Stimulated activated CD4-positive, alpha-beta T cell treated with anti-CD3 and anti-CD28 coated beads, TNF-alpha, amount 100 ng/mL, for 4 hours (primary cell): ENCODE results near the gene SYTL1.

ENCODE experiments used
- DNase-seq, 3 experiments: peaks; one replicate each; pipeline ENCODE4 v3.0.0-alpha.2; 2020; ENCODE audit warnings: low read depth in 3 of 3

The SYTL1 gene

DNA sequence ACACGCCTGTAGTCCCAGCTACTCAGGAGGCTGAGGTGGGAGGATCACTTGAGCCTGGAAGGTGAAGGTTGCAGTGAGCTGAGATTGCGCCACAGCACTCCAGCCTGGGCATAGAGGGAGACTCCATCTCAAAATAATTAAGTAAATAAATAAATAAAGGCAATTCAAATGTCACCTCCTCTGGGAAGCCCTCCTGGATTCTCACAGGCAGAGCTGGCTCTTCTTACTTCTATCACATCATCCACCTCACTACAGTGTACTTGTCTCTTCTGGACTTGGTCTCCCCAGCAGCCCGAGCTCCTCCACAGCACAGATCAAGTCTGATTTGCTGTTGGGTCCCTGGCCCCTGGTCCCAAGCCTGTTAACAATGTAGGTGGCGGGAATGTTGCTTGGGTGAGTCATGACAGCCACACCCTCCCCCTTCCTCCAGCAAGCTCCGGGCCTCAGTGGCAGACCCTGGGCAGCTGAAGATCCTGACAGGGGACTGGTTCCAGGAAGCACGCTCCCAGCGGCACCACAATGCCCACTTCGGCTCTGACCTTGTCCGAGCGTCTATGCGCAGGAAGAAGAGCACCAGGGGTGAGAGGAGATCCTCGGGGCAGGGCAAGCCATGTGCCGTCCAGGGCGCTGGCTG lies 5.3 kb downstream of the SYTL1 start:
- no peak for DNase-seq

DNA sequence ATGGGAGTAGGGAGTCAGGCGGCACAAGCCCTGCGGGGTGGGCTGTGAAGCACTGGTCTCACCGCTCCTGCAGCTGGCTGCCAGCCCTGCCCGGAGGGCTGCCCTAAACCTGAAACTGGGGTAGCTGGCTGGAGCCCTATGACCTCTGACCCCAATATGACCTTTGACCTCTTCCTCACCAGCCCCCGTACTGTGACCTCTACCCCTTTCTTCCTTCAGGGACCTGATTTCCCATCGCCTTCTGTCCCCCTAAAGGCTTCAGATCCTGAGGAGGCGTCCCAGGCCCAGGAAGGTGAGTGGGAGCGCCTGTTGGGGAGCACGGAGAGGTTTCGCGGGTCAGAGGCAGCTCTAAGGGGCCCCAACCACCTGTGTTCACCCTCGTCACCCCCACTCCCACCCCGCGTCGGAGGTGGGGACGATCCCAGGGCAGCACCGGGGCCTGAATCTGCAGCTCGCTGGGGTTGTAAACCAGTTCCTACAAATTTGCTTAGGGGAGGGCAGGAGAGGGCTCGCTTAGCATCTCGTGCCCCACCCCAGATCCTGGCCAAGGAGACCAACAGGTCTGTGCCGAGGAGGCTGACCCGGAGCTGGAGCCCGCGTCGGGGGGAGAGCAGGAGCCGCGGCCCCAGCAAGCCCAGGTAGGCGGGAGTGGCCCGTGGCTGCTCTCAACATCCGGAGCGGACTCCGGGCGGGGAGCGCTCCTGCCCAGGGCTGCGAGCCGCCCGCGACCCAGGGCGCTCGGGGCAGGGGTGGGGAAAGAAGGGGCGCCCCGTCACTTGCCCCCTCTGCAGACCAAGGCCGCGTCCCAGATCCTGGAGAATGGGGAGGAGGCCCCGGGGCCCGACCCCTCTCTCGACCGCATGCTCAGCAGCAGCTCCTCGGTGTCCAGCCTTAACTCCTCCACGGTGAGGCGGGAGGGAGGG lies 7.3 kb downstream of the SYTL1 start:
- no peak for DNase-seq

DNA sequence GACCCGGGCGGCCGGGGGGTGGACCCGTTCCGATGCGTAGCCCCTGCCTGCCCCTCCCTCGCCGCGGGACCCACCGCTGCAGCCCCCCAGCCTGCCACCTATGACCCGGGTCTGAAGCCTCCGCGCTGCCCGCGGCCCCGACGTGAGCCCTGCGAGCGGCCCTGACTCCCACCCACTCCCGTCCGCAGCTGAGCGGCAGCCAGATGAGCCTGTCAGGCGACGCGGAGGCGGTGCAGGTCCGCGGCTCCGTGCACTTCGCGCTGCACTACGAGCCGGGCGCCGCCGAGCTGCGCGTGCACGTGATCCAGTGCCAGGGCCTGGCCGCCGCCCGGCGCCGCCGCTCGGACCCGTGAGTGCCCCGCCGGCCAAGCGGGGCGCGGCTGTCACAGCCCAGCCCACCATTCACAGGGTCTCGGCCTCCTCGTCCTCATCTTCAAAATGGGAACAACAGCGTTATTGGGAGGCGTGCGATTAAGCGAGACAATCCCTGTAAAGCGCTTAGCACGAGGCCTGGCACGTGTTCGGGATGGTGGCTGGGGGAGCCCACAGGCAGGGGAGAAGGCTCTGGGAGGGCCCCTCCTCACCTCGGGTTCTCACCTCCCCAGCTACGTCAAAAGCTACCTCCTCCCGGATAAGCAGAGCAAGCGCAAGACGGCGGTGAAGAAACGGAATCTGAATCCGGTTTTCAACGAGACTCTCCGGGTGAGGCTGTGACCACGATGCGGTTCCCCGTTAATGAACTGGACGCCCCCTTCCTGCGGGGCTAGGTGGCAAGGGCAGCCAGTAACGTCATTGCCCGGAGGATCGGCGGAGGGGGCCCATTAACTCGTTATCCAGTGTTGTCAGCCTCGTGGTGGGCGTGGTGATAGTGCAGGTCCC lies 8.2 kb downstream of the SYTL1 start:
- no peak for DNase-seq

DNA sequence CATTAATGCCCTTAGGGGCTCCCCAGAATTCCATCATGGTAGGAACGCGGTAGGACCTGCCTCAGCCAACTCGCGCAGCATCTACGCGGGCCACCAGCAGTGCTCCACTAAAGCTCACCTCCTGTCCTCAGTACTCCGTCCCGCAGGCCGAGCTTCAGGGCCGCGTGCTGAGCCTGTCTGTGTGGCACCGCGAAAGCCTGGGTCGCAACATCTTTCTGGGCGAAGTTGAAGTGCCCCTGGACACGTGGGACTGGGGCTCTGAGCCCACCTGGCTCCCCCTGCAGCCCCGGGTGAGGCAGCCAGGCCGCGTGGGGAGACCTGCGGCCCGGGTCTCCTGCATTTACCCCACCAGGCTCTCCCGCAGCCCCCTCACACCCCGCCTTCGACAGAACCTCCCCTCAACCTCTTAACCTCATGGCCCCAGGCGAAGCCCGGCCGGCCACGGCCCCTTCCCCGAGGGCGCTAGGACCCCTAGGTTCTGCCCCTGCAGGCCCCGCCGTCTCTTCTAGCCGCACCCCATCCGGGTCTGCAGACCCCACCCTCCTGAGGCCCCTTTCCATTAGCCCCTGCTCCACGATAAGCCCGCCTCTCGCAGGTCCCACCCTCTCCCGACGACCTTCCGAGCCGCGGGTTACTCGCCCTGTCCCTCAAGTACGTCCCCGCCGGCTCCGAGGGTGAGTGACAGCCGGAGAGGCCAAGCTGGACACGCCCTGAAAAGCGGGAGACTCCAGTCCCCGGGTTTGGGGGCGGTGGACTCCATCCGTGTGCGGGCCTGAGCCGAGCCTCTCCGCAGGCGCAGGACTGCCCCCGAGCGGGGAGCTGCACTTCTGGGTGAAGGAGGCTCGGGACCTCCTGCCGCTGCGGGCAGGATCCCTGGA lies 9.1 kb downstream of the SYTL1 start:
- DNase-seq = no peak

DNA sequence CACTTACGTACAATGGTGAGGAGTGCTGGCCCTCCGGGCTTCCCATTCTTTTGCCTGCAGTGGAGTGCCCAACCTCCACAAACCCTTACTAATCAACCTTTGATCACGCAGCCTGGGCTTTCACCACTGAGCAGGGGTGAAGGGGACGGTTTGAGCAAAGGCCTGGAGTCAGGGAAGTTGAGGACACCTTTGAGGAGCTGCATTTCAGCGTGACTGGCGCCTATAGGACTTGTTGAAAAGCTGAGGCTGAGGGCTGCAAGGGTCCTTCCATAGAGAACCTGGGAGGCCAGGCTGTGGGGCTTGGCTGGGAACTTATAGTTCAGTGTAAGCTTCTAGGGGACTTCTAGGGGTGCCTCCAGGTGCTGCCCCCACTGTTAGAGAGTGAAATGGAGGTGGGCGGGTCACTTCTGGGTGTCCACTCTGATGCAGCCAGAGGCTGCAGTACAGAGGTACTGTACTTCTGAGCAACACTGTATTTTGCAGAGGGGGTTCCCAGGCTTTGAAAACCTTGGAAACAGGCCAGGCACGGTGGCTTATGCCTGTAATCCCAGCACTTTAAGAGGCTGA lies 9.8 kb downstream of the SYTL1 start:
- DNase-seq = no peak

DNA sequence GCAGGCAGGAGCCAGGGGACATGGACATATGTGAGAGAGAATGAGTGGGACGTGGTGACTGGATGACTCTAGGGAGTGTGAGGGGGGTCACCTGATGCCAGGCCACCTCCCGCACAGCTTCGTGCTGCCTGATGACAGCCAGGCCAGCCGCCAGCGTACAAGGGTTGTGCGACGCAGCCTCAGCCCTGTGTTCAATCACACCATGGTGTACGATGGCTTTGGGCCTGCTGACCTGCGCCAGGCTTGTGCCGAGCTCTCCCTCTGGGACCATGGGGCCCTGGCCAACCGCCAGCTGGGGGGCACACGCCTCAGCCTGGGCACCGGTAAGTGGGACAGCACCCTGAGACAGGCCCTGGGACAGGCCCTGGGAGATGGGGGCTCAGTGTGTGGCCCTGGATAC lies 11.3 kb downstream of the SYTL1 start:
- DNase-seq = no peak

DNA sequence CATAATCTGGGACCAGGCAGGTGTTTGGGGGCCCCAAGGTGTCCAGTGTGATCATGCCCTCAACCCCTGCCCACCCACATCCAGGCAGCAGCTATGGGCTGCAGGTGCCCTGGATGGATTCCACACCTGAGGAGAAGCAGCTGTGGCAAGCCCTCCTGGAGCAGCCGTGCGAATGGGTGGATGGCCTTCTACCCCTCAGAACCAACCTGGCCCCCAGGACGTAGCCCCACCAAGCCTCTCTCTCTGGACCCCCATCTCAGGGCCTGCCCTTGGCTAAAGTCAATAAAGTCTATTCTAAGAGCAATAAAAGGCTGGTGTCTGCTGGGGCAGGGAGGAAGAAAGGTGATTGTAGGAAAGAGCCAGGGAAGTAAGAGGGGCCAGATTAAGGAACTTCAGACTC lies 11.8 kb downstream of the SYTL1 start:
- no peak for DNase-seq

DNA sequence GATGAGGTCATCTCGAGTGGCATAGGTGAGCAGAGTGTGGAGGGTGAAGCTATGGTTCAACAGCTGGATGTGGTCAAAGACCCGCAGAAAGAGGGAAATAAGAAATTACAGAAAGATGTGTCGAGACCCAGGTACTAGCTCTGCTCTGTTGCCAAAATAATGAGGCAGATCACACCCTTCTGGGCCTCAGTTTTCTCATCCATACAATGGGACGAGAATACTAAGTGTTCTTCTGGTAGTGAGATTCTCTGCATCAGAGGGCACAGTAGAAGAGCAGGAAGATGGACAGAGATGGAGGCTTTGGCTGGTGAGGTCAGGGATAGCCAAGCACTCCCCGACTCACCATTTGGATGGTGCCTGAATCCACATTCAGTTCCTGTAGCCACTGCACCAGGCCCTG lies 13.9 kb downstream of the SYTL1 start:
- DNase-seq = no peak

DNA sequence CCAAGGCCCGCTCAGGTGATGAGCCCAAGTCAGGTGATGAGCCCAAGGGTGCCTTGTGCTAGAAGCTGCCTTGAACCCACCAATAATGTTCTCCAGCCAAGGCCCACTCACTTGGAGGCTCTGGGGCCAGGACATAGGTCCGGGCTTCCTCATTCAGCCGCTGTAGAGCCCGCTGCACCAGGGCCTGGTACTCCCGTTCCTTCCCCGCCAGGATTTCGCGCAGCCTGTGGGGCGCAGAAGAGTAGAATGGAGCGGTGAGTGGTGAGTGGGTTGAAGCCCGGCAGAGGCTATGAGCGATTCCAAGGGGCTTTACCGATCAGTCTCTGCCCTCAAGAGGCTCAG lies 14.4 kb downstream of the SYTL1 start:
- no peak for DNase-seq

DNA sequence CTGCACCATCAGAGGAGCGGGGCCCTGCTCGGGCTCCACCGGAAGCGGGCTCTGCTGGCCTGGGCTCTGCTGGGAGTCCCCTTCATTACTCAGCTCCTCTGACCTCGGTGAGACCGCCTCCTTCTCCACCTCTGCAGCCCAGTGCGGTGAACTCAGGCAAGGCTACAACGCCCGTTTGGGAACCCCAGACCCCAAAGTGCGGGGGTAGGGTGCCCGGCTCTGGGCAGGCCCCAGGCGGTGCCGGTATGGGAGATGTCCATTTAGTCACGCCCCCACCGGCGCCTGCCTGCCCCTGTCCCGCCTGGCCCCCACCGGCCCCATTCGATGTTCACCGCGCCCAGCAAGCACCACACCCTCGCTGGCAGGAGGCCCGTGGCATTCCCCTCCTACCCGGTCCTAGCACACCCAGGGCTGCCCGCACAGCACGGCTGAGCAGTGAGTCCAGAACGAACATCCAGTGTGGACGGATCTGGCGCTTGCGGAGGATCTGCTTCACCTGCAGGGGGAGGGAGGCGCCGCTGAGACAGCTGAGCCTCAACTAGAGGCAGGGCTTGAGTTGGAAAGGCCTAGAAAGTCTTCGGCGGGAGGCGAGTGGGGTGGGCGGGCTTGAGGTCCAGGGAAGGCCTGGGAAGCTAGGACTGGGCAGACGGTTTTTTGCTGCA lies 14.9 kb downstream of the SYTL1 start:
- no peak for DNase-seq

DNA sequence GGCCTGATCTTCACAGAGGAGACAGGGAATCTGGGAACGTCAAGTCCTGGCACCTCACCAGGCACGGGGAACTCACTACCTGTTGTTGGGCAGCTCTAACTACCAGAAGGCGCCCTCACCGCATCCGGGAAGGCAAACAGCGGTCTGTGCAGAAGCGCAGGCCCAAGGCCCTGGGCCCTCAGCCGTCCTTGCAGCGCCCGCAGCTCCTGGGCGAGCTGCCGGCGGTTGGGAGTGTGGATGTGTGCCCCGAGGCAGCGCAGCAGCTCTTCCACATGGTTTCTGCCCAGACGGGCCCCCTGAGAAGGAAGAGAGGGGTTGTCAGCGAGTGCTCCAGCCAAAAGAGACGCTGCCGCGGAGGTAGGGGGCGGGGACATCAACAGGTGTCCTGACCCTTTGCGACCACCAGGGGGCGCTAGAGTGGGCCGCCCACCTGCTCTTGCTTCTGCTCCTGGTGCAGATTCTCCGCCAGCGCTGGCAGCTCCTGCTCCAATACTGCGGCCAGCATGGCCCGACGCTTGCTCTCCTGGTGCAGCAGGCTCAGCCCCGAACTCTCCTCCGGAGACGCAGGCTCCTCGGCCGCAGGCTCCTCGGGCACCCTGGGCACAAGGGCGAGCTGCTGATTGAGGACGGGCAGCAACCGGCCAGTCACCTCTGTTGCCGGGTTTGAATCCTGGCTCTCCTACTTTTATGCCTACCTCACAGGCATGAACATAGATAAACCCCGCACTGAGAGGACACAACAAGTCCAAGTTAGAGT lies 15.6 kb downstream of the SYTL1 start:
- DNase-seq = peak; percentile 63 to 75 (median 65)

DNA sequence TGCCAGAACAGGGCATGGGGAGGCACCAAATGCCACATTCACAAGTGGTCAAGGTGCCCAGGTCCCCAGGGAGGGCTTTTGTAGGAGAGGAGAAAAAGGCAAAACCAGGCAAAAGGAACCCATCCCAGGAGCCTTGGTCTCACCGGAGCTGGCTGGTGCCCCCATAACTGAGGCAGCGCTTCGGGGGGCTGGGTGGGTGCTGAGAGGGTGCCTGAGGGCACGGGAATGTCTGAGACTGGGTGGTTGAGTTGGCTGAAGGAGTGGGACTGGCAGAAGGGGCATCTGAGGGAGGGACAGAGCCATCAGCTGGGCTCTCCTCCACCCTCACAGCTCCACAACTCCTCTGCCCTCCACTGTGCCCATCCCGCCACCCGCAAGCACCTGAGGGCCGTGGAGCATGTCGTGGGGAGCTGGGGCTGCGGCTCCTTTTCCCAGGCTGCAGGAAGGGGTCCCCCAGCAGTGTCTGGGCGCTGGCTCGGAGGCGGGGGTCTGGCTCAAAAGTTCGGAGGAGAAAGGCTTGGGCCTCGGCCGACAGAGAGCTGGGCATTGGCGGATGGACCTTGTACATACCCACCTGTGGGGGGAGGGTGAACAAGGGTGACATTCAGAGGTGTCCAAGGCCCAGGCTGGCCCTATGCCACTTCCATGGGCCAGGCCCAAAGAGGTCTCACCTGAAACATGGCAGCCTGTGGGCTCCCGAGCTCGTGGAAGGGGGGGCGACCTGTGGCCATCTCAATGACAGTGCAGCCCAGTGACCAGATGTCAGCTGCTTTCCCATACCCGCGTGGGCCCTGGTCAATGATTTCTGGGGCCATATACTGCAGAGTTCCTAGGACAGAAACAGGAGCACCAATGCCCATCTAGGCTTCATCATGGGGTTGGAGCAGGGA lies 16.5 kb downstream of the SYTL1 start:
- DNase-seq = no peak

DNA sequence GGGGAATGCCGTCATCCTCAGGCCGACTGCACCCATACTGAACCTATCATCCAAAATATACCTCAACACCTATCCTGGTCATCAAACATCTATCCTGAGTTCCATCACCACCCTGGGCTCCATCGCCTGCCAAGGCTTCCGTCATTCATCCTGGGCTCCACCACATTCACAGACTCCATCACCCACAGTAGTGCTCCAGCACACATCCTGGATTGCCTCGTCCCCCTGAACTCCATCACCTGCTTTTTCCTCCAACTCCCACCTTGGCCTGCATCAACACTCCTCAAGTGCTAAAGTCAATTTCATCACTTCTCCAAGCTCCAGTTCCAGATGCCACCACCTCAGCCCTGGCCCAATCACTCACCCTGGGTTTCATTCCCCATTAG lies 17.1 kb downstream of the SYTL1 start:
- no peak for DNase-seq

DNA sequence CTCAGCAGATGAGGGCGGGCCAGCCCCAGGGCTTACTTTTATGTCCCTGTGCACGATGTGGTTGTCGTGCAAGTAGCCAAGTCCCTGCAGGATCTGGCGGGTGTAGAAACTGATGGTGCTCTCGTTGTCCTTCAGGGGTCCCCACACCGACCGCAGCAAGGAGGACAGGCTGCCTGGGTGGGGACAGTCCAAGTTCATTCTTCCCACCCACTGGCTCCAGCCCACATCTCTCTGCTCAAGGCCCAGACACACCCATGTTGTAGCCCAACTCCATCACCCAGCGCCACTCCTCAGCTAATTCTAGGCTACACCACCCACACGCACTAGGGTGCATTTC lies 18.0 kb downstream of the SYTL1 start:
- no peak for DNase-seq

DNA sequence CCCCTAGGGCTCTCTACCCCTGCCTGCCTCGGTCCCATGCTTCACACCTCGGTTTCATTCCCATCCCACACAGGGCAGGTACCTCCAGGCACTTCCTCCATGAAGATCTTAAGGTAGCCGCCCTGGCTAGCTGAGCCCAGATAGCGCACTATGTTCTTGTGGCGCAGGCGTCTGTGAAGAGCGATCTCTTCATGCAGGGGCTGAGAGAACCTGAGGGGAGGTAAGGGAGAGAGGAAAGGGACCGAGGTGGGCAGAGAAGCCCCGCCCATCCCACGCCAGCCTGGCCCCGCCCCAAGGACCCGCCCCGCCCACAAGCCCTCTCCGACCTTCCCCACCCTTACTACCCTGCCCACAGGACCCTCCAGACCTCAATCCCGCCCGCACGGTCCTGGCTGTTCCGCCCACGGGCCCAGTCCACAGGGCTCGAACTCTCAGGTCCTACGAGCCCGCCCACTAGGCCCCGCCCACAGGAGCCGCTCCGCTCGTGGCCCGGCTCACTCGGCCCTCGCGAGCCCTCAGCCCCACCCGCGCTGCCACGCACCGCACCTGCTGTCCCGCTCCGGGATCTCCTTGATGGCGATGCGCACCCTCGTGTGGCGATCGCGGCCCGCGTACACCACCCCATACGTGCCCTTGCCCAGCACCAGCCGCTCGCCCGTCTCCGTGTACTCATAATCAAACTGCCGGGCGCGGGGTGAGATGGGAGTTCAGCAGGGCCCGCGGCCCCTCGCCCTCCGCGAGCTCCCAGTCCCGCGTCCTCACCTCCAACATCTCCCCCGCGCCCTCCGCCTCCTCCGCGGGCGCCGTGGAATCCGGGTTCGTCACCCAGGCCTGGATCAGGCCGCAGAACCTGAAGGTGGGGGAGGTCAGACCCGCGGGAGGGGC lies 18.6 kb downstream of the SYTL1 start:
- peak in 2 of 3 experiments; percentile 27 to 30 for DNase-seq

DNA sequence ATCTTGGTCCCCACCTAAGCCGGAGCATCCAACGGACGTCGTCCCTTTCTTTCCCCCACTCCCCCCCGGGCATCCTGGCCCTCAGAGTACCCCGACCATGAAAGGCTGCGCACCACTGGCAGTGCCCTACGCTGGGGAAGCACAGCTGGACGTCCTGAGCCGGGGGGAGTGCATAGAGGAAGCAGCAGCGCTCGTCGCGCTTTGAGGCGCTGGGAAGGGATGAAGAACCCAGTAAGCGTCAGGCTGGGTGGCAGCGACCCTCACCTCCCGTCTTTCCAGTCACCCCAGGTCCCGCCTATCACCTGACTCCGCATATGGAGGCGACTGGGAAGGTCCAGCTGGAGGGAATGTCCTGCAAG lies 19.2 kb downstream of the SYTL1 start:
- DNase-seq = no peak

DNA sequence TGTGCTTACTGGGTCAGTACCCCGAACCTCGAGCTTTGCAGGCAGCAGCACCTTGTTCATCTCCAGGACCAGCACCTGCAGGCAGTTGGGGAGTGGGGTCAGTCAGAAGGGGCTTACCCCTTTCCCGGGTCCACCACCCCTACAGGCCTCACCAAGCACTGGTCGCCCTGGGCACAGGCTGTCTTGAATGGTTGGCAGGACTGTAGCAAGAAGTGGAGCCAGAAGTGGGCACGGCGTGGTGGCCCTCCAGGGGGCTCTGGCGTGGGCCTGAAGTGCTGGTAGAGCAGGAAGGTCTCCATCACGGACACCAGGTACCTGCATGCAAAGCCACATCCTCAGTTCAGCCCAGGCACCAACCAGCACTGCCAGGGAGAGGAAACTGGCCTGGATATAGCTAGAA lies 19.7 kb downstream of the SYTL1 start:
- no peak for DNase-seq
